A549 (cell line): Measurements from ENCODE around the gene ZFHX2.

Source experiments
- CBX8 ChIP-seq: fragments of 200-600 bp; sonication (generic); IDR thresholded peaks from 2 replicates; pipeline ENCODE4 v1.6.1; 2016
- CEBPB ChIP-seq, 2 experiments: fragments of >200 bp in 1 of 2; sonication (Bioruptor Twin) in 1 of 2; formaldehyde crosslinking in 1 of 2; IDR thresholded peaks; 2 replicates each; pipeline ENCODE4 v1.6.1; 2012 to 2016
- CHD2 ChIP-seq: fragments of 150-350 bp; IDR thresholded peaks from 2 replicates; pipeline ENCODE4 v1.6.1; 2014; ENCODE audit warnings: low read length; ENCODE audit not compliant: partially characterized antibody
- CHD4 ChIP-seq: fragments of 200-600 bp; sonication (generic); IDR thresholded peaks from 2 replicates; pipeline ENCODE4 v1.6.1; 2016; ENCODE audit warnings: antibody characterized with exemption, mild to moderate bottlenecking, borderline replicate concordance
- EP300 ChIP-seq, 2 experiments: fragments of >200 bp; sonication (Bioruptor Twin); formaldehyde crosslinking; IDR thresholded peaks; 2 replicates in 1 of 2; 3 replicates in 1 of 2; pipeline ENCODE4 v1.6.1; 2016 to 2017
- KDM5A ChIP-seq: fragments of 200-600 bp; sonication (generic); IDR thresholded peaks from 2 replicates; pipeline ENCODE4 v1.6.1; 2016; ENCODE audit warnings: antibody characterized with exemption, mild to moderate bottlenecking
- POLR2A ChIP-seq: IDR thresholded peaks from 2 replicates; pipeline ENCODE4 v1.6.1; 2012; ENCODE audit warnings: mild to moderate bottlenecking, low read length
- RCOR1 ChIP-seq: fragments of 150-350 bp; IDR thresholded peaks from 2 replicates; pipeline ENCODE4 v1.6.1; 2014; ENCODE audit warnings: antibody characterized with exemption, low read length, low read depth
- RNF2 ChIP-seq: fragments of 200-600 bp; sonication (generic); IDR thresholded peaks from 2 replicates; pipeline ENCODE4 v1.6.1; 2016; ENCODE audit warnings: low read depth, mild to moderate bottlenecking, antibody characterized with exemption, moderate library complexity, borderline replicate concordance
- ZFP36 ChIP-seq: fragments of 450-650 bp; IDR thresholded peaks from 2 replicates; pipeline ENCODE4 v1.6.1; 2014; ENCODE audit warnings: borderline replicate concordance; ENCODE audit not compliant: partially characterized antibody
- ZSCAN20 ChIP-seq: fragments of 250-450 bp; sonication (Bioruptor Pico); IDR thresholded peaks from 2 replicates; pipeline ENCODE4 v1.8.0; 2022; ENCODE audit warnings: mild to moderate bottlenecking, moderate library complexity
- TF ChIP-seq, protein P1 (sequence below): fragments of >200 bp; sonication (Bioruptor Twin); formaldehyde crosslinking; IDR thresholded peaks from 3 replicates; pipeline ENCODE4 v1.5.1; 2016

DNA sequence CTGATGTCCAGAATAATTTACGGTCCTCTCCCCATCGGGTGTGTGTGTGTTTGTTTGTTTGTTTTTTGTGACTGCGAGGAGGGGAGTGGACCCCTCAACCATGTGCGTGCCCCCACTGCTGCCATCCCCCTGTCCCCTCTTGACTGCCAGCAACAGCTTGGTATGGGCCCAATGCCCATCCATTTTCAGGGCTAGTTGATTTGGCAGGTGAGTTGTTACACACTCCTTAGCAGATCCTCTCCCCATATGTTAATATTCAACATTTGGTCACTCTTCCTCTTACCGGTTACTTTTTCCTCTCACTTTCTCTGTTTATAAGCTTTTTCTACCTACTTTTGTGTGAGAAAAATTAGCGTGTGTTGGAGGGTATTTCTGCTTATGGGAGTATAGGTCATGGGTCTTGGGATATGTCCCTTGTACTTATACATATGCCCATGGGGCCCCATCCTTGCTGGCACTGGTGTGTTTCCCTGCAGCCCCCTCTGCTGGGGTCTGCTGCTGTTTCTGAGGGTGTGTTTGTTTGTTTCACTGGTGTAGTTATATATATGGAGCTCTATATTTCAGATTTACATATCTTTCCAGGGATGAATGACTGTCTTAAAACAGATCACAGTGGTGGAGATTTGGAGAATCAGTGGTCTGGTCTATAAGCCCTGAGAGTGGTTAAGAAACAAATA is 33.8 kb downstream of the ZFHX2 start:
- TF ChIP-seq CHD2 = no peak
- no peak for TF ChIP-seq ZSCAN20
- TF ChIP-seq RNF2 = no peak
- TF ChIP-seq RCOR1 = no peak
- TF ChIP-seq, protein P1, sequence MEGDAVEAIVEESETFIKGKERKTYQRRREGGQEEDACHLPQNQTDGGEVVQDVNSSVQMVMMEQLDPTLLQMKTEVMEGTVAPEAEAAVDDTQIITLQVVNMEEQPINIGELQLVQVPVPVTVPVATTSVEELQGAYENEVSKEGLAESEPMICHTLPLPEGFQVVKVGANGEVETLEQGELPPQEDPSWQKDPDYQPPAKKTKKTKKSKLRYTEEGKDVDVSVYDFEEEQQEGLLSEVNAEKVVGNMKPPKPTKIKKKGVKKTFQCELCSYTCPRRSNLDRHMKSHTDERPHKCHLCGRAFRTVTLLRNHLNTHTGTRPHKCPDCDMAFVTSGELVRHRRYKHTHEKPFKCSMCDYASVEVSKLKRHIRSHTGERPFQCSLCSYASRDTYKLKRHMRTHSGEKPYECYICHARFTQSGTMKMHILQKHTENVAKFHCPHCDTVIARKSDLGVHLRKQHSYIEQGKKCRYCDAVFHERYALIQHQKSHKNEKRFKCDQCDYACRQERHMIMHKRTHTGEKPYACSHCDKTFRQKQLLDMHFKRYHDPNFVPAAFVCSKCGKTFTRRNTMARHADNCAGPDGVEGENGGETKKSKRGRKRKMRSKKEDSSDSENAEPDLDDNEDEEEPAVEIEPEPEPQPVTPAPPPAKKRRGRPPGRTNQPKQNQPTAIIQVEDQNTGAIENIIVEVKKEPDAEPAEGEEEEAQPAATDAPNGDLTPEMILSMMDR = no peak
- no peak for TF ChIP-seq EP300 (IDR thresholded peaks at IDR 0.05)
- no peak for TF ChIP-seq CHD4
- no peak for TF ChIP-seq CBX8
- TF ChIP-seq CEBPB (IDR thresholded peaks at IDR 0.05) = no peak
- no peak for TF ChIP-seq ZFP36
- TF ChIP-seq POLR2A = no peak
- TF ChIP-seq KDM5A = no peak
